ENCODE results near the gene RAP1A.

The RAP1A gene

GRCh38 chr1:111619635-111620440, at the start of gene RAP1A:
RAP1A (plus strand) TSS chr1:111619789; CDS start chr1:111691361, 71,572 bp downstream.
- peak; percentile 91 for DNase-seq (ENCODE audit: low spot score)

- DNase-seq (ENCODE audit: low spot score) = no peak
Measured at GRCh38 chr1:111569913-111570312, 49.7 kb upstream of the RAP1A start.

- DNase-seq (ENCODE audit: low spot score) = no peak
Measured at GRCh38 chr1:111570781-111571181, 48.8 kb upstream of the RAP1A start.

- DNase-seq (ENCODE audit: low spot score) = no peak
Measured at GRCh38 chr1:111571239-111571638, 48.4 kb upstream of the RAP1A start.

- no peak for DNase-seq (ENCODE audit: low spot score)
Measured at GRCh38 chr1:111571987-111572386, 47.6 kb upstream of the RAP1A start.

- DNase-seq (ENCODE audit: low spot score) = no peak
Measured at GRCh38 chr1:111576547-111576946, 43.0 kb upstream of the RAP1A start.

GRCh38 chr1:111577814-111578213, 41.8 kb upstream of the RAP1A start:
- DNase-seq (ENCODE audit: low spot score) = no peak

GRCh38 chr1:111581166-111581565, 38.4 kb upstream of the RAP1A start:
- DNase-seq (ENCODE audit: low spot score) = no peak

GRCh38 chr1:111582016-111582415, 37.6 kb upstream of the RAP1A start:
- no peak for DNase-seq (ENCODE audit: low spot score)

- no peak for DNase-seq (ENCODE audit: low spot score)
Measured at GRCh38 chr1:111582644-111583618, 36.7 kb upstream of the RAP1A start.

GRCh38 chr1:111585447-111586086, 34.0 kb upstream of the RAP1A start:
- no peak for DNase-seq (ENCODE audit: low spot score)

GRCh38 chr1:111586112-111586511, 33.5 kb upstream of the RAP1A start:
- DNase-seq (ENCODE audit: low spot score) = no peak

GRCh38 chr1:111587509-111588174, 31.9 kb upstream of the RAP1A start:
- DNase-seq (ENCODE audit: low spot score) = no peak

- DNase-seq (ENCODE audit: low spot score) = no peak
Measured at GRCh38 chr1:111591937-111592336, 27.7 kb upstream of the RAP1A start.

GRCh38 chr1:111592389-111593361, 26.9 kb upstream of the RAP1A start:
- peak; percentile 34 for DNase-seq (ENCODE audit: low spot score)

GRCh38 chr1:111593403-111594305, 25.9 kb upstream of the RAP1A start:
- no peak for DNase-seq (ENCODE audit: low spot score)

GRCh38 chr1:111594306-111594693, 25.3 kb upstream of the RAP1A start:
- no peak for DNase-seq (ENCODE audit: low spot score)

- no peak for DNase-seq (ENCODE audit: low spot score)
Measured at GRCh38 chr1:111595807-111596206, 23.8 kb upstream of the RAP1A start.

GRCh38 chr1:111596499-111596898, 23.1 kb upstream of the RAP1A start:
- no peak for DNase-seq (ENCODE audit: low spot score)

- no peak for DNase-seq (ENCODE audit: low spot score)
Measured at GRCh38 chr1:111597426-111597825, 22.2 kb upstream of the RAP1A start.
